GM12875 (cell line): ENCODE data around the gene HSPB7.

ENCODE experiments used
- H3K4me3 ChIP-seq: one replicate; pipeline ENCODE4 v1.5.1; 2011; ENCODE audit warnings: low read depth, low read length, control low read depth
- CTCF ChIP-seq: IDR thresholded peaks from 2 replicates; pipeline ENCODE4 v1.5.1; 2011; ENCODE audit warnings: low read depth, mild to moderate bottlenecking, control low read depth, inconsistent platforms, low read length, moderate library complexity, borderline replicate concordance; ENCODE audit not compliant: insufficient read depth

Gene HSPB7

GRCh38 chr1:15966956-15967344, 50.9 kb downstream of the HSPB7 start:
- no peak for TF ChIP-seq CTCF
- H3K4me3 ChIP-seq = no peak overlapping the region

- TF ChIP-seq CTCF = no peak
- H3K4me3 ChIP-seq = no peak overlapping the region
Measured at GRCh38 chr1:15966081-15966955, 51.5 kb downstream of the HSPB7 start.

GRCh38 chr1:15965228-15965767, 52.5 kb downstream of the HSPB7 start:
- H3K4me3 ChIP-seq = no peak overlapping the region

More at GRCh38 chr1:15965228-15965767, 52.5 kb downstream of the HSPB7 start:
- no peak for TF ChIP-seq CTCF
